Measurements from ENCODE around the gene GTPBP3. TPM values are rescaled to one million over a fixed set of nuclear protein-coding genes. Genes with fewer than 3 reads are reported as not detected.

GTPBP3 gene
- total and polyA plus RNA-seq, 8 donors, result 11.2 to 93.9 (median 20.3) TPM

GRCh38 chr19:17323964-17324332 lies 13.4 kb upstream of the GTPBP3 start:
- Histone ChIP-seq H3K4me3 (peak overlapping the region in 1 of 4 donors; percentile 3), H3K27ac (peak overlapping the region in 1 of 5 donors; percentile 4)
- 25 to 44% (median 30%) methylated on average over 1 to 7 of the region's 7 CpGs for WGBS, 5 donors

GRCh38 chr19:17324357-17325114 lies 12.8 kb upstream of the GTPBP3 start:
- intact Hi-C loops (cut with DNase I; ENCODE audit: low total_unique reads), result no loop called here
- Histone ChIP-seq H3K4me3 (no peak overlapping the region), H3K36me3 (peaks cover 27 to 51% (median 43%) of the 10 kb centered on the region in 4 donors), H3K4me1 (peaks cover 15 to 35% (median 31%) of the 10 kb centered on the region in 4 donors), H3K9me3 (no peaks in the 10 kb centered on the region), H3K27me3 (peaks cover 0 to 15% (median 7%) of the 10 kb centered on the region in 3 donors), H3K27ac (peak overlapping the region in 1 of 5 donors; percentile 4)
- no peak for DNase-seq
- TF ChIP-seq CTCF (IDR thresholded peaks at IDR 0.05) (no peak), POLR2A (IDR thresholded peaks at IDR 0.05) (no peak), POLR2AphosphoS5 (IDR thresholded peaks at IDR 0.05) (no peak), EP300 (IDR thresholded peaks at IDR 0.05) (no peak)
- 91 to 93% (median 91%) methylated on average over 11 to 28 of the region's 28 CpGs for WGBS, 5 donors

More at GRCh38 chr19:17323964-17324332, 13.4 kb upstream of the GTPBP3 start:
- Histone ChIP-seq H3K36me3 (peaks cover 33 to 57% (median 48%) of the 10 kb centered on the region in 4 donors), H3K9me3 (no peaks in the 10 kb centered on the region), H3K4me1 (peaks cover 11 to 29% (median 25%) of the 10 kb centered on the region in 4 donors), H3K27me3 (peaks cover 0 to 9% (median under 1%) of the 10 kb centered on the region in 3 donors)
- TF ChIP-seq EP300 (IDR thresholded peaks at IDR 0.05), result no peak
- DNase-seq, result peak in 1 of 2 donors; percentile 40
- intact Hi-C loops (cut with DNase I; ENCODE audit: low total_unique reads), result no loop called here

GRCh38 chr19:17325133-17325532 lies 12.2 kb upstream of the GTPBP3 start:
- H3K27me3 ChIP-seq, result peaks cover 0 to 21% (median 11%) of the 10 kb centered on the region in 3 donors
- intact Hi-C loops (cut with DNase I; ENCODE audit: low total_unique reads), result no loop called here
- H3K27ac ChIP-seq, result peak overlapping the region in 1 of 5 donors; percentile 1
- H3K9me3 ChIP-seq, result no peaks in the 10 kb centered on the region
- H3K4me1 ChIP-seq, result peaks cover 15 to 37% (median 33%) of the 10 kb centered on the region in 4 donors
- 95 to 96% (median 96%) methylated on average over 15 to 20 of the region's 20 CpGs for WGBS, 5 donors
- TF ChIP-seq EP300 (IDR thresholded peaks at IDR 0.05) (no peak), POLR2A (IDR thresholded peaks at IDR 0.05) (no peak), POLR2AphosphoS5 (IDR thresholded peaks at IDR 0.05) (no peak), CTCF (IDR thresholded peaks at IDR 0.05) (no peak)
- peaks cover 21 to 45% (median 37%) of the 10 kb centered on the region in 4 donors for H3K36me3 ChIP-seq
- no peak for DNase-seq
- H3K4me3 ChIP-seq, result no peak overlapping the region

- no peak for TF ChIP-seq CTCF (IDR thresholded peaks at IDR 0.05)
- H3K4me1 ChIP-seq, result peaks cover 15 to 37% (median 33%) of the 10 kb centered on the region in 4 donors
- no peak overlapping the region for H3K4me3 ChIP-seq
- H3K27me3 ChIP-seq, result peaks cover 0 to 30% (median 11%) of the 10 kb centered on the region in 3 donors
- H3K36me3 ChIP-seq, result peaks cover 13 to 37% (median 34%) of the 10 kb centered on the region in 4 donors
- 72 to 81% (median 78%) methylated on average over 17 of the region's 17 CpGs for WGBS, 5 donors
- DNase-seq, result peak in 1 of 2 donors; percentile 40
- H3K27ac ChIP-seq, result no peak overlapping the region
- intact Hi-C loops (cut with DNase I; ENCODE audit: low total_unique reads), result no loop called here
- no peaks in the 10 kb centered on the region for H3K9me3 ChIP-seq
Measured at GRCh38 chr19:17325881-17326594, 11.3 kb upstream of the GTPBP3 start.
